ENCODE measurements around the gene MYO5B.

GRCh38 chr18:49812286-49813068 is 382.5 kb downstream of the MYO5B start:
- TF ChIP-seq POLR2A (IDR thresholded peaks at IDR 0.05; ENCODE audit: low read depth, low read length) (no peak), MAFK (IDR thresholded peaks at IDR 0.05; ENCODE audit: low read depth, low read length) (no peak)
- TF ChIP-seq, protein P1, sequence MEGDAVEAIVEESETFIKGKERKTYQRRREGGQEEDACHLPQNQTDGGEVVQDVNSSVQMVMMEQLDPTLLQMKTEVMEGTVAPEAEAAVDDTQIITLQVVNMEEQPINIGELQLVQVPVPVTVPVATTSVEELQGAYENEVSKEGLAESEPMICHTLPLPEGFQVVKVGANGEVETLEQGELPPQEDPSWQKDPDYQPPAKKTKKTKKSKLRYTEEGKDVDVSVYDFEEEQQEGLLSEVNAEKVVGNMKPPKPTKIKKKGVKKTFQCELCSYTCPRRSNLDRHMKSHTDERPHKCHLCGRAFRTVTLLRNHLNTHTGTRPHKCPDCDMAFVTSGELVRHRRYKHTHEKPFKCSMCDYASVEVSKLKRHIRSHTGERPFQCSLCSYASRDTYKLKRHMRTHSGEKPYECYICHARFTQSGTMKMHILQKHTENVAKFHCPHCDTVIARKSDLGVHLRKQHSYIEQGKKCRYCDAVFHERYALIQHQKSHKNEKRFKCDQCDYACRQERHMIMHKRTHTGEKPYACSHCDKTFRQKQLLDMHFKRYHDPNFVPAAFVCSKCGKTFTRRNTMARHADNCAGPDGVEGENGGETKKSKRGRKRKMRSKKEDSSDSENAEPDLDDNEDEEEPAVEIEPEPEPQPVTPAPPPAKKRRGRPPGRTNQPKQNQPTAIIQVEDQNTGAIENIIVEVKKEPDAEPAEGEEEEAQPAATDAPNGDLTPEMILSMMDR (conservative IDR thresholded peaks at IDR 0.05; ENCODE audit: low read depth, low read length) = no peak

Measured in IMR-90 (cell line).